ENCODE measurements around the gene GPSM1.

The GPSM1 gene

GRCh38 chr9:136370687-136371532 lies 43.6 kb downstream of the GPSM1 start:
- H3K4me1 ChIP-seq (ENCODE audit: control insufficient read depth, insufficient read depth, low read length): no peaks in the 10 kb centered on the region
- H3K9me3 ChIP-seq (ENCODE audit: control insufficient read depth, insufficient read depth, low read length): no peaks in the 10 kb centered on the region
- H3K36me3 ChIP-seq (ENCODE audit: control insufficient read depth, insufficient read depth, low read length): peaks cover 6% of the 10 kb centered on the region; the same call in 1 of the 2 replicates
- DNase-seq (ENCODE audit: low read depth, low spot score): no peak
- no CpG with 5 or more reads among the region's 54 CpGs for WGBS (ENCODE audit: insufficient coverage, insufficient read length)
- no peak overlapping the region for H3K27ac ChIP-seq (ENCODE audit: low read length)
- no peaks in the 10 kb centered on the region for H3K27me3 ChIP-seq (ENCODE audit: control insufficient read depth, insufficient read depth, low read length)
- H3K4me3 ChIP-seq (ENCODE audit: low read length): no peak overlapping the region

GRCh38 chr9:136371533-136371880 lies 44.2 kb downstream of the GPSM1 start:
- H3K36me3 ChIP-seq (ENCODE audit: control insufficient read depth, insufficient read depth, low read length): peaks cover 7% of the 10 kb centered on the region; the same call in 1 of the 2 replicates
- H3K4me3 ChIP-seq (ENCODE audit: low read length): no peak overlapping the region
- no CpG with 5 or more reads among the region's 13 CpGs for WGBS (ENCODE audit: insufficient coverage, insufficient read length)
- H3K9me3 ChIP-seq (ENCODE audit: control insufficient read depth, insufficient read depth, low read length): no peaks in the 10 kb centered on the region
- DNase-seq (ENCODE audit: low read depth, low spot score): no peak
- H3K27me3 ChIP-seq (ENCODE audit: control insufficient read depth, insufficient read depth, low read length): no peaks in the 10 kb centered on the region
- H3K4me1 ChIP-seq (ENCODE audit: control insufficient read depth, insufficient read depth, low read length): no peaks in the 10 kb centered on the region
- H3K27ac ChIP-seq (ENCODE audit: low read length): no peak overlapping the region

- H3K27me3 ChIP-seq (ENCODE audit: control insufficient read depth, insufficient read depth, low read length): no peaks in the 10 kb centered on the region
- H3K27ac ChIP-seq (ENCODE audit: low read length): no peak overlapping the region
- WGBS (ENCODE audit: insufficient coverage, insufficient read length): no CpG with 5 or more reads among the region's 21 CpGs
- H3K9me3 ChIP-seq (ENCODE audit: control insufficient read depth, insufficient read depth, low read length): no peaks in the 10 kb centered on the region
- no peak overlapping the region for H3K4me3 ChIP-seq (ENCODE audit: low read length)
- no peak for DNase-seq (ENCODE audit: low read depth, low spot score)
- H3K36me3 ChIP-seq (ENCODE audit: control insufficient read depth, insufficient read depth, low read length): peaks cover 7% of the 10 kb centered on the region; the same call in 1 of the 2 replicates
- H3K4me1 ChIP-seq (ENCODE audit: control insufficient read depth, insufficient read depth, low read length): no peaks in the 10 kb centered on the region
Observed at GRCh38 chr9:136372006-136372405, 44.7 kb downstream of the GPSM1 start.

GRCh38 chr9:136372561-136373299 lies 45.4 kb downstream of the GPSM1 start:
- DNase-seq (ENCODE audit: low read depth, low spot score): no peak
- H3K4me1 ChIP-seq (ENCODE audit: control insufficient read depth, insufficient read depth, low read length): no peaks in the 10 kb centered on the region
- H3K9me3 ChIP-seq (ENCODE audit: control insufficient read depth, insufficient read depth, low read length): no peaks in the 10 kb centered on the region
- no peak overlapping the region for H3K27ac ChIP-seq (ENCODE audit: low read length)
- H3K27me3 ChIP-seq (ENCODE audit: control insufficient read depth, insufficient read depth, low read length): no peaks in the 10 kb centered on the region
- H3K4me3 ChIP-seq (ENCODE audit: low read length): no peak overlapping the region
- peaks cover 12% of the 10 kb centered on the region; the same call in 1 of the 2 replicates for H3K36me3 ChIP-seq (ENCODE audit: control insufficient read depth, insufficient read depth, low read length)
- WGBS (ENCODE audit: insufficient coverage, insufficient read length): no CpG with 5 or more reads among the region's 21 CpGs

GRCh38 chr9:136373300-136374182 lies 46.2 kb downstream of the GPSM1 start, which contains the start of gene CARD9:
Gene CARD9, minus strand, starts transcription at chr9:136373669. Its CDS starts 1,591 bp downstream, at chr9:136372078.
- Histone ChIP-seq H3K27ac (ENCODE audit: low read length) (no peak within 1 kb of the TSS), H3K36me3 (ENCODE audit: control insufficient read depth, insufficient read depth, low read length) (peaks cover 12% of the 10 kb centered on the region; the same call in 1 of the 2 replicates), H3K9me3 (ENCODE audit: control insufficient read depth, insufficient read depth, low read length) (no peaks in the 10 kb centered on the region), H3K4me1 (ENCODE audit: control insufficient read depth, insufficient read depth, low read length) (no peaks in the 10 kb centered on the region; the same call in 1 of the 2 replicates), H3K27me3 (ENCODE audit: control insufficient read depth, insufficient read depth, low read length) (no peaks in the 10 kb centered on the region), H3K4me3 (ENCODE audit: low read length) (no peak within 1 kb of the TSS)
- no peak for DNase-seq (ENCODE audit: low read depth, low spot score)
- no CpG with 5 or more reads among the region's 27 CpGs for WGBS (ENCODE audit: insufficient coverage, insufficient read length)

GRCh38 chr9:136374183-136374575 lies 46.8 kb downstream of the GPSM1 start:
- no peaks in the 10 kb centered on the region for H3K27me3 ChIP-seq (ENCODE audit: control insufficient read depth, insufficient read depth, low read length)
- H3K4me3 ChIP-seq (ENCODE audit: low read length): no peak overlapping the region
- H3K36me3 ChIP-seq (ENCODE audit: control insufficient read depth, insufficient read depth, low read length): peaks cover 18% of the 10 kb centered on the region; the same call in 1 of the 2 replicates
- WGBS (ENCODE audit: insufficient coverage, insufficient read length): no CpG with 5 or more reads among the region's 14 CpGs
- no peak for DNase-seq (ENCODE audit: low read depth, low spot score)
- no peaks in the 10 kb centered on the region for H3K9me3 ChIP-seq (ENCODE audit: control insufficient read depth, insufficient read depth, low read length)
- no peaks in the 10 kb centered on the region; the same call in 1 of the 2 replicates for H3K4me1 ChIP-seq (ENCODE audit: control insufficient read depth, insufficient read depth, low read length)
- no peak overlapping the region for H3K27ac ChIP-seq (ENCODE audit: low read length)

- no peak for DNase-seq (ENCODE audit: low read depth, low spot score)
- H3K4me3 ChIP-seq (ENCODE audit: low read length): no peak overlapping the region
- no peaks in the 10 kb centered on the region for H3K27me3 ChIP-seq (ENCODE audit: control insufficient read depth, insufficient read depth, low read length)
- H3K36me3 ChIP-seq (ENCODE audit: control insufficient read depth, insufficient read depth, low read length): peaks cover 25% of the 10 kb centered on the region
- WGBS (ENCODE audit: insufficient coverage, insufficient read length): no CpG with 5 or more reads among the region's 12 CpGs
- no peaks in the 10 kb centered on the region; the same call in 1 of the 2 replicates for H3K4me1 ChIP-seq (ENCODE audit: control insufficient read depth, insufficient read depth, low read length)
- no peaks in the 10 kb centered on the region for H3K9me3 ChIP-seq (ENCODE audit: control insufficient read depth, insufficient read depth, low read length)
- no peak overlapping the region for H3K27ac ChIP-seq (ENCODE audit: low read length)
Observed at GRCh38 chr9:136375096-136375495, 47.8 kb downstream of the GPSM1 start.

- no peak for DNase-seq (ENCODE audit: low read depth, low spot score)
- H3K9me3 ChIP-seq (ENCODE audit: control insufficient read depth, insufficient read depth, low read length): no peaks in the 10 kb centered on the region
- H3K27me3 ChIP-seq (ENCODE audit: control insufficient read depth, insufficient read depth, low read length): no peaks in the 10 kb centered on the region
- H3K27ac ChIP-seq (ENCODE audit: low read length): no peak overlapping the region
- H3K4me3 ChIP-seq (ENCODE audit: low read length): no peak overlapping the region
- H3K4me1 ChIP-seq (ENCODE audit: control insufficient read depth, insufficient read depth, low read length): no peaks in the 10 kb centered on the region; the same call in 1 of the 2 replicates
- no CpG with 5 or more reads among the region's 8 CpGs for WGBS (ENCODE audit: insufficient coverage, insufficient read length)
- H3K36me3 ChIP-seq (ENCODE audit: control insufficient read depth, insufficient read depth, low read length): peaks cover 35% of the 10 kb centered on the region
Observed at GRCh38 chr9:136376457-136376856, 49.1 kb downstream of the GPSM1 start.

GRCh38 chr9:136377341-136378169 lies 50.2 kb downstream of the GPSM1 start:
- DNase-seq (ENCODE audit: low read depth, low spot score): no peak
- Histone ChIP-seq H3K36me3 (ENCODE audit: control insufficient read depth, insufficient read depth, low read length) (peaks cover 45% of the 10 kb centered on the region), H3K27me3 (ENCODE audit: control insufficient read depth, insufficient read depth, low read length) (no peaks in the 10 kb centered on the region), H3K4me3 (ENCODE audit: low read length) (no peak overlapping the region), H3K27ac (ENCODE audit: low read length) (no peak overlapping the region), H3K9me3 (ENCODE audit: control insufficient read depth, insufficient read depth, low read length) (no peaks in the 10 kb centered on the region), H3K4me1 (ENCODE audit: control insufficient read depth, insufficient read depth, low read length) (no peaks in the 10 kb centered on the region; the same call in 1 of the 2 replicates)
- WGBS (ENCODE audit: insufficient coverage, insufficient read length): no CpG with 5 or more reads among the region's 32 CpGs

Data from iPS DF 6.9 (cell line).